Pancreas (tissue), 10 donors: ENCODE measurements around the gene FPR3. TPM values are rescaled to one million over a fixed set of nuclear protein-coding genes. Genes with fewer than 3 reads are reported as not detected.

Experiments
- ATAC-seq, 4 donors: fragments of 200-7000 bp; cut with Tn5 transposase; one replicate each; pipeline versions ENCODE4 v1.8.0 to v1.9.1; 2020; ENCODE audit warnings: mild to moderate bottlenecking in 4 of 4, moderate library complexity in 4 of 4
- DNase-seq, 6 donors: peaks; one replicate each; pipeline ENCODE4 v3.0.0-alpha.2; 2020
- FAIRE-seq: peaks from 2 replicates; lab custom pipeline; 2012; peaks lifted over from hg19 to GRCh38; lab: Jason Lieb, UNC
- H3K27ac ChIP-seq, 4 donors: fragments of 200-600 bp; sonication (generic); 1 replicate in 3 of 4; 2 replicates in 1 of 4; pipeline versions ENCODE4 v1.5.0 to v1.8.0; 2020
- H3K27me3 ChIP-seq, 4 donors: fragments of 200-600 bp; one replicate each; pipeline ENCODE4 v1.8.0; 2021
- H3K36me3 ChIP-seq, 3 donors: fragments of 200-600 bp; sonication (generic) in 1 of 3; one replicate each; pipeline versions ENCODE4 v1.5.0 to v1.8.0; 2020 to 2021
- H3K4me1 ChIP-seq, 3 donors: fragments of 200-600 bp; one replicate each; pipeline ENCODE4 v1.8.0; 2021
- H3K4me3 ChIP-seq, 4 donors: fragments of 200-600 bp; sonication (generic) in 2 of 4; one replicate each; pipeline versions ENCODE4 v1.5.0 to v1.8.0; 2020 to 2021
- H3K9me3 ChIP-seq, 4 donors: fragments of 200-600 bp; one replicate each; pipeline ENCODE4 v1.8.0; 2021
- WGBS, 2 donors: extraction: QIAGEN DNeasy Blood & Tissue Kit; methylation state at CpG; one replicate each; pipeline ENCODE4 v1.1.7; 2013; 5-methylcytosine and 5-hydroxymethylcytosine counted together
- intact Hi-C, 3 donors: fragments of 100-400 bp; cut with DNase I; formaldehyde crosslinking; loops; one replicate each; pipeline versions ENCODE4 v1.11.1 to v1.14.2; 2022
- polyA plus RNA-seq, 2 donors: library from polyadenylated mRNA; stranded (reverse); fragments of 200-250 nt; gene quantifications; one replicate each; pipeline ENCODE4 v1.2.3, GENCODE V29; 2013
- total RNA-seq, 6 donors: library from RNA; stranded (reverse); fragmentation: NEBNext Ultra II Directional in 4 of 6; extraction: Animal tissue kit (Norgen Biotek cat#: 25700) in 4 of 6; gene quantifications; one replicate each; pipeline versions ENCODE4 v1.2.1 to v1.2.4, GENCODE V29; 2021 to 2023
- TF ChIP-seq, protein P1 (sequence below), 4 donors: fragments of 200-600 bp; sonication (generic) in 3 of 4; IDR thresholded peaks; one replicate each; pipeline versions ENCODE4 v1.5.0 to v1.8.0; 2021; ENCODE audit warnings: antibody characterized with exemption in 4 of 4
- donor health status: healthy with polysubstance abuse.
- donor health status: DM: no; HTN: no; CAD: no; lungs with moderate emphysema.
- donor health status: DM: no; HTN: no; CAD: no.
- donor health status: control.
- donor health status: control.
- donor health status: Bipolar disorder and iron deficiency.
- donor health status: DM: yes; HTN: yes; CAD: no.
- donor health status: DM: no; HTN: no; CAD: no.
- donor health status: DM: no; HTN: no; CAD: no.
- donor health status: DM: yes; HTN: yes; CAD: no.

FPR3 gene
- total and polyA plus RNA-seq, 8 donors, result 0.32 to 10.4 (median 0.62) TPM

DNA sequence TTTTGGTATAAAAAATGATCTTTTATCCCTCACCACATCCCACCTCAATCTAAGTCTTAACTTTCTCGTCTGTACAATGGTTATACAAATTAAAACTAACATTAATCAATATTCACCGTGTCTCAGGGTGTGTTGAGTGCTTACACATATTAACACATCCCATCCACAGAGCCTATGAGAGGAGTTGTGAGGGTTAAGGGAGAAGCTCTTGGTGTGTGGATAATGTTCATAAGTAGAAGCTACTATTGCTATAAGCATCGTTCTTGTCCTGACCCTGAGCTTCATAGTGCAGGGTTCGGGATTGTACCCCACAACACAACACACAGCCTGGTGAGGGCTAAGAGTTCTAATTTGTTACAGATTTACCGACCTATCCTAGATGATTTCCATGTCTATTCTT, 2.5 kb downstream of the FPR3 start:
- H3K27ac ChIP-seq, result peak overlapping the region in 1 of 4 donors; percentile 17
- DNase-seq (no peak), ATAC-seq (no peak), FAIRE-seq (no peak)
- H3K27me3 ChIP-seq, result no peaks in the 10 kb centered on the region
- no peaks in the 10 kb centered on the region for H3K9me3 ChIP-seq
- no peaks in the 10 kb centered on the region for H3K36me3 ChIP-seq
- TF ChIP-seq, protein P1, sequence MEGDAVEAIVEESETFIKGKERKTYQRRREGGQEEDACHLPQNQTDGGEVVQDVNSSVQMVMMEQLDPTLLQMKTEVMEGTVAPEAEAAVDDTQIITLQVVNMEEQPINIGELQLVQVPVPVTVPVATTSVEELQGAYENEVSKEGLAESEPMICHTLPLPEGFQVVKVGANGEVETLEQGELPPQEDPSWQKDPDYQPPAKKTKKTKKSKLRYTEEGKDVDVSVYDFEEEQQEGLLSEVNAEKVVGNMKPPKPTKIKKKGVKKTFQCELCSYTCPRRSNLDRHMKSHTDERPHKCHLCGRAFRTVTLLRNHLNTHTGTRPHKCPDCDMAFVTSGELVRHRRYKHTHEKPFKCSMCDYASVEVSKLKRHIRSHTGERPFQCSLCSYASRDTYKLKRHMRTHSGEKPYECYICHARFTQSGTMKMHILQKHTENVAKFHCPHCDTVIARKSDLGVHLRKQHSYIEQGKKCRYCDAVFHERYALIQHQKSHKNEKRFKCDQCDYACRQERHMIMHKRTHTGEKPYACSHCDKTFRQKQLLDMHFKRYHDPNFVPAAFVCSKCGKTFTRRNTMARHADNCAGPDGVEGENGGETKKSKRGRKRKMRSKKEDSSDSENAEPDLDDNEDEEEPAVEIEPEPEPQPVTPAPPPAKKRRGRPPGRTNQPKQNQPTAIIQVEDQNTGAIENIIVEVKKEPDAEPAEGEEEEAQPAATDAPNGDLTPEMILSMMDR (IDR thresholded peaks at IDR 0.05), result no peak
- H3K4me3 ChIP-seq, result no peak overlapping the region
- WGBS, 2 donors, result 37 to 54% methylated on average over 5 of the region's 5 CpGs
- intact Hi-C loops, result no loop called here
- no peaks in the 10 kb centered on the region for H3K4me1 ChIP-seq

DNA sequence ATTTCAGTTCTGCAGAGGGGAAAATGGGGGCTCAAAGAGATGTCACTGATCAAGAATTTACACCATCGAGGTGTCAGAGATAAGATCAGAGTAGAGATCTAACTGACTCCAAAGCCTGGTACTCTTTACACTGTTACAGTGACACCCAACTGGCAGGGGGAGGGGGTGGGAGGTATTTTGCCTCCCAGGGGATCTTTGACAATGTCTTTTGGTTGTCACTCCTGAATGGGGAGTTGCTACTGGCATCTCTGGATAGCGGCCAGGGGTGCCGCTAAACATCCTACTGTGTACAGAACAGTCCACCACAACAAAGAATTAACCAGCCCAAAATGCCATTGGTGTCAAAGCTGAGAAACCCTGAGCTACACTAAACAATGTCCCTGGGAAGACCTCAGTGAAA, 3.1 kb downstream of the FPR3 start:
- TF ChIP-seq, protein P1 (IDR thresholded peaks at IDR 0.05), result no peak
- no peaks in the 10 kb centered on the region for H3K4me1 ChIP-seq
- H3K4me3 ChIP-seq, result no peak overlapping the region
- WGBS, 2 donors, result 27 to 35% methylated on average over 3 of the region's 3 CpGs
- H3K36me3 ChIP-seq, result no peaks in the 10 kb centered on the region
- no peaks in the 10 kb centered on the region for H3K9me3 ChIP-seq
- peak overlapping the region in 2 of 4 donors; percentile 17 to 66 for H3K27ac ChIP-seq
- no peak for DNase-seq
- no peaks in the 10 kb centered on the region for H3K27me3 ChIP-seq
- no peak for ATAC-seq
- intact Hi-C loops, result no loop called here
- no peak for FAIRE-seq

DNA sequence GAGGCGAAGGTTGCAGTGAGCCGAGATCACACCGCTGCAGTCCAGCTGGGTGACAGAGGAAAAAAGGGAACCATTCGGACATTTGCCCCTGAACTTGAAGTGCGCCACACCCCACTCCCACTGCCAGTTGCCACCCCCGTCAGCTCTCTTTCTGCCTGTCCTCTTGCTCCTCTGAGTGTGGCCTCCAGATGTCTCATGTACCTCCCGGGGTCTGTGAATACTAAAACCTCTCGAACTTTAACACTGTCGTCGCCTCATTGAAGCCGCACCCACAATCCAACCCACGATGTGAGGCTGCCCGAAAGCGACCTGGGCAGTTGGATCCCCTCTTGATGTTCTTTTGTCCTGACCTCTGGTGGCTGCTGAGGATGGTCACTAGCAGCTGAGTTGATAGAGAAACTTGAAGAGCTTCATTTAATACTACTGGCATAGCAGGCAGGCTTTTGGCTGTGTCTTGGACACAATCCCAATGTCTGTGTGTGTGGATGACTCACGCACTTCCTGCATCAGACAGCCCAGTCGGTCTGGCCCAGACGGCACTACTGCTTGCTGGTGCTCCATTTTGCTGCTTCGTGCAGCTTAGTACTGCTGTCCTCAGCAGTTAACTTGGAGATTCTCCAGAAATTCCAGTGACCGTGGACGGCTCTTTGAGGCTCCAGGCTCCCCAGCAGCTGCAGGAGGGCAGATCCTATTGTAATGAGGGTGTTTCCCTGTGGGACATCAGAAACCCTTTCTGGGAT, 4.2 kb downstream of the FPR3 start:
- 64 to 73% methylated on average over 20 of the region's 20 CpGs for WGBS, 2 donors
- H3K4me3 ChIP-seq, result no peak overlapping the region
- no peaks in the 10 kb centered on the region for H3K27me3 ChIP-seq
- H3K36me3 ChIP-seq, result no peaks in the 10 kb centered on the region
- peak overlapping the region in 2 of 4 donors; percentile 55 to 66 for H3K27ac ChIP-seq
- DNase-seq (peak in 4 of 6 donors; percentile 28 to 68 (median 36)), FAIRE-seq (no peak), ATAC-seq (peak in 3 of 4 donors; percentile 84 to 93 (median 85))
- H3K9me3 ChIP-seq, result no peaks in the 10 kb centered on the region
- intact Hi-C loops, result no loop called here
- TF ChIP-seq, protein P1 (IDR thresholded peaks at IDR 0.05), result no peak
- no peaks in the 10 kb centered on the region for H3K4me1 ChIP-seq

DNA sequence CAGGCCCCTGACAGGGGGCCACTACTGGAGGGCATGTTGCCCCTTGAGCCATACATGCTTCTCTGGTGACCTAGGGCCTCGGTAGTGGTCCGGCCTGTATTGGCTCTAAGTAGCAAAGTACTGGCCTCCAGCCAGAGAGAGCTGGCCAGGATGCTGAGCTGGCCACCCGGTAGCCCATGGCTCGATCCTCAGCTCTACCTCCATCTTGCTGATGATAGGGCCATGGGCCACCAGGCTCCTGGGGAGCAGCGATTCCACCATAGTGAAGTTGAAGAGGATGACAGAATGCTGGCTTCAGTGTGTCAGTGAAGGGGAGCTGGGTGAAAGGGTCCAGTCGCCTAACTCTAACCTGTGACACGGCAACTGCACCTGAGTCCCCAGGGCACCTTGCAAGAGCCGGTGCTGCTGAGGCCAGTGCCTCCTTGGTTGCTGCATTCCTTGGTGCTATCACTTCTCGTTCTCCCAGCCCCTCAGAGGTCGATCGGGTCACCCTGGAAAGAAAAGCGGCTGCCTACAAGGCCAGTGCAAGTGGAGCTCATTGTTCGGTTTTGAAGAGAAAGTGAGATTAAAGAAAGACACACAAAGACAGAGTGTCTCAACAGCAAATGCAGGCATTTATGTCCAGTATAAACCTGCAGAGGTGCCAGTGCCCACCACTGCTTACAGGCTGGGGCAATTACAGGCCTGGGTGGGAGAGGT, 5.0 kb downstream of the FPR3 start:
- Histone ChIP-seq H3K36me3 (no peaks in the 10 kb centered on the region), H3K4me3 (no peak overlapping the region), H3K9me3 (no peaks in the 10 kb centered on the region), H3K27ac (peak overlapping the region in 2 of 4 donors; percentile 55 to 66), H3K4me1 (no peaks in the 10 kb centered on the region), H3K27me3 (no peaks in the 10 kb centered on the region)
- WGBS, 2 donors, result 77 to 83% methylated on average over 13 of the region's 13 CpGs
- TF ChIP-seq, protein P1 (IDR thresholded peaks at IDR 0.05), result no peak
- intact Hi-C loops, result no loop called here
- DNase-seq (no peak), ATAC-seq (peak in 2 of 4 donors; percentile 11 to 22), FAIRE-seq (no peak)
